Measurements from ENCODE around the gene CTSD.

Gene CTSD

DNA sequence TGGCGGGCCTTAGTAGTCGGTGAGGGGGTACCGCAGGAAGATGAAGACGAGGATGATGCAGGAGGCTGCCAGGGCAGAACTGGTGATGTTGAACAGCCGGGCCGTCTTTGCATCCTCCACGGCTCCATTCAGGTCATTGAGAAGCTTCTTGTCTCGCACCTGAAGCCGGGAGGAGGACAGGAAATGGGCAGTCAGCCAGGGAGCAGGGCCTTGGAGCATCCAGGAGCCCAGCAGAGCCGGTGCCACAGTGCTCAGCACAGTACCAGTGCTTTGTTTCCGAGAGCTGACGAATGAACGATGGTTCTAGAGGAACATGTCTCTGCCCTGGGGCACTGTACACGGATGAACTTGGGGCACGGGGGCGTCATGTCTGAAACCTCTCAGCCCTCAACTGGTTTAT, 28.5 kb downstream of the CTSD start:
- Histone ChIP-seq H3K9me3 (ENCODE audit: control insufficient read depth in 1 of 2, low read length in 2 of 2) (peaks cover 8 to 14% of the 10 kb centered on the region in 2 donors), H3K27ac (ENCODE audit: low read depth, low read length) (no peak overlapping the region), H3K4me3 (ENCODE audit: low read depth in 1 of 2, low read length in 2 of 2) (no peak overlapping the region), H3K27me3 (ENCODE audit: control insufficient read depth in 1 of 2, insufficient read depth in 2 of 2, low read length in 2 of 2) (peaks cover 19 to 30% of the 10 kb centered on the region in 2 donors), H3K9ac (ENCODE audit: low read depth in 1 of 2, low read length in 2 of 2) (no peak overlapping the region), H3K4me1 (ENCODE audit: control insufficient read depth in 1 of 2, insufficient read depth in 2 of 2, low read length in 2 of 2) (no peaks in the 10 kb centered on the region), H3K36me3 (ENCODE audit: control insufficient read depth in 1 of 2, insufficient read depth in 2 of 2, low read length in 2 of 2) (no peaks in the 10 kb centered on the region)

DNA sequence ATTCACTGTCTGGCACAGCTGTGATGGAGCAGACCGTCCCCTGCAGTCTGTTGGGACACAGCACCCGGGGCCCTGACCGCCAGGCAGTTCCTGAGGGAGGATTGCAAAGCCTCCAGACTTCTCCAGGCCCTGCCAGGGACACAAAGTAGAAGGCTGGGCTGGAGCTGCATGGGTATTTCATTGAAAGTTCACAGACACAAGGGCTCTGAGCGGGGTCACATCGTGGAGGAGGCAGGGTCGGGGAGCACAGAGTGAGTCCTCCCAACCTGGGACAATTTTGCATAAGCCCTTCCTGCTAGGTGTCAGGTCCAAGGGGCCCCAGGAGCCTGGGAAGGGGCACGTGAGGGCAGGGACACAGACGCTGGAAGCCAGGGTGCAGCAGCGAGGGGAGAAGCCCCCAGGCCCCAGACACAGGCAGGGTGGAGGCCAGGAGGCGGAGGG, 29.1 kb downstream of the CTSD start:
- no peak overlapping the region for H3K4me3 ChIP-seq (ENCODE audit: low read depth in 1 of 2, low read length in 2 of 2)
- H3K27me3 ChIP-seq (ENCODE audit: control insufficient read depth in 1 of 2, insufficient read depth in 2 of 2, low read length in 2 of 2): peaks cover 19 to 33% of the 10 kb centered on the region in 2 donors
- H3K4me1 ChIP-seq (ENCODE audit: control insufficient read depth in 1 of 2, insufficient read depth in 2 of 2, low read length in 2 of 2): no peaks in the 10 kb centered on the region
- H3K36me3 ChIP-seq (ENCODE audit: control insufficient read depth in 1 of 2, insufficient read depth in 2 of 2, low read length in 2 of 2): no peaks in the 10 kb centered on the region
- H3K9ac ChIP-seq (ENCODE audit: low read depth in 1 of 2, low read length in 2 of 2): no peak overlapping the region
- H3K27ac ChIP-seq (ENCODE audit: low read depth, low read length): no peak overlapping the region
- peaks cover 8 to 14% of the 10 kb centered on the region in 2 donors for H3K9me3 ChIP-seq (ENCODE audit: control insufficient read depth in 1 of 2, low read length in 2 of 2)

DNA sequence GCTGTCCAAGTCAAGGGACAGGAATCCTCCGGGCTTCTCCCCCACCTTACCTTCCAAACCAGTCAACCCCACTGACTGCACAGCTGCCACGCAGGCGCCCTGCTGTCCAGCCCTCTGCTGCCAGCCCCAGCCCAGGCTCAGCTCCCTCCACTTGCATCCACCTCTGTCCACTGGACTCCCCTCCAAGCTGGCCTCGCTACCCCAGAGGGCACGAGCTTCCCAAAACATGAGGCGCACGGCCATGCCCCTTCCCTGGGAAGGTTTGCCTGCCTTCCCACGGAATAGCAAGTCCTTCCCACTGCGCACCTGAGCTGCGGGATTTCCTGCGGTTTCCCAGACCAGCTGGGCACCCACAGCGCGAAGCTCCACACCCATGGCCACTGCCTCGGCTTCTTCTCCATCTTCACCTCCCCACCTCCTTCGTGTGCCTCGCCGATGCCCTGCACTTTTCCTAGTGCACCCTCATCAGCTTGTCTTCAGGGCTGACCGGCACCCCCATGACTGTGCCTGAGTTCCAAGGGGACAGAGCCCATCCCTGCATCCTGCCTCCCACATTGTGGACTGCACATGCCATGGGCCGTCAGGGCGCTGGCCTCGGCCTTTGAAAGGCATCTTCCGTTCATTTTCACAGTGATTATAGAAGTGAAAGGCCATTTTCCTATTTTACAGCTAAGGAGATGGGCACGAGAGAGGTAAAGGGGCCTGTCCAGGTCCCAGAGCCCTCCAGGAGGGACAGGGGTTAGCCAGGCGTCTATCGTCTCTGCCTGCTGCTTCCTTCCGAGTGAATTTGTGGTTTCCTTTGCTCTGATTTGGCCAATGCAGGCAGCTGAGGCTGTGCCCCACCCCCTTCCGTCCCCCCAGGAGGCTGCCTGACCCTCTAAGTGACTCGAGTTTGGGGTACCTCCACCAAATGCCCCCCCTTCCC, 29.7 kb downstream of the CTSD start:
- Histone ChIP-seq H3K4me3 (ENCODE audit: low read depth in 1 of 2, low read length in 2 of 2) (no peak overlapping the region), H3K27ac (ENCODE audit: low read depth, low read length) (no peak overlapping the region), H3K4me1 (ENCODE audit: control insufficient read depth in 1 of 2, insufficient read depth in 2 of 2, low read length in 2 of 2) (no peaks in the 10 kb centered on the region), H3K36me3 (ENCODE audit: control insufficient read depth in 1 of 2, insufficient read depth in 2 of 2, low read length in 2 of 2) (no peaks in the 10 kb centered on the region), H3K9me3 (ENCODE audit: control insufficient read depth in 1 of 2, low read length in 2 of 2) (peaks cover 8 to 14% of the 10 kb centered on the region in 2 donors), H3K9ac (ENCODE audit: low read depth in 1 of 2, low read length in 2 of 2) (no peak overlapping the region), H3K27me3 (ENCODE audit: control insufficient read depth in 1 of 2, insufficient read depth in 2 of 2, low read length in 2 of 2) (peaks cover 19 to 35% of the 10 kb centered on the region in 2 donors)

DNA sequence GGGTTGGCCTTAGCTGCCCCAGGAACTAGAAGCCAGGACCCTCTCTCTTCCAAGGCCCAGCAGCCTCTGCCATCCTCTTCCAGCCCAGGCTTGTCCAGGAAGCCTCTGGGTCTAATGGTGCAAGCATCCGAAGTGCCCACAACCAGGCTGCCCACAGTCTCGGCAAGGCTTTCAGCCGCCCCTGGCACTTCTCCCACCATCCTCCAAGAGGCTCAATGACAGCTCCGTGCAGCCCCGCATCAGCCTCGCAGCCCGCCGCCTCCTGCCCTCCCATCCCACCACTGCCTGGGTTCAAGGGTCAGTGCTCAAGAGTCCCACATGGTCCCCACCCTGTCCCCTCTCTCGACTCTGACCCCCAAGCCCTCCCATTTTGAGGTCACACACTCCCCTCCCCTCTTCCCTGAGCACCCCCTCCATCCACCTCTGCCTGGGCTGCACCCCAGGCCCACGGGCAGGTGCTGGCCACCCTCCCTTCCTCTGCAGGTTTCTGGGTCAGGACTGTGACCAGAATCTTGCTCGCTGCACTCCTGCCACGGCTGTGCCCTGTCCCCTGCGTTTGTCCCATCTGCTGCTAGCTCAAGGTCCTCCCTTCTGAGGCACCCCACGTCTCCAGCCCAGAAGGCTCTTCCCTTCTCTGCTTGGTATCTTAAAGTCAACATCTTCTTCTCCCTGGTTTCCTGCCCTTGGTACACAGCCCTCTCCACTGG, 30.6 kb downstream of the CTSD start:
- Histone ChIP-seq H3K27me3 (ENCODE audit: control insufficient read depth in 1 of 2, insufficient read depth in 2 of 2, low read length in 2 of 2) (peaks cover 16 to 32% of the 10 kb centered on the region in 2 donors), H3K4me1 (ENCODE audit: control insufficient read depth in 1 of 2, insufficient read depth in 2 of 2, low read length in 2 of 2) (no peaks in the 10 kb centered on the region), H3K36me3 (ENCODE audit: control insufficient read depth in 1 of 2, insufficient read depth in 2 of 2, low read length in 2 of 2) (no peaks in the 10 kb centered on the region), H3K9me3 (ENCODE audit: control insufficient read depth in 1 of 2, low read length in 2 of 2) (peaks cover 8 to 14% of the 10 kb centered on the region in 2 donors), H3K4me3 (ENCODE audit: low read depth in 1 of 2, low read length in 2 of 2) (no peak overlapping the region), H3K27ac (ENCODE audit: low read depth, low read length) (no peak overlapping the region), H3K9ac (ENCODE audit: low read depth in 1 of 2, low read length in 2 of 2) (no peak overlapping the region)

DNA sequence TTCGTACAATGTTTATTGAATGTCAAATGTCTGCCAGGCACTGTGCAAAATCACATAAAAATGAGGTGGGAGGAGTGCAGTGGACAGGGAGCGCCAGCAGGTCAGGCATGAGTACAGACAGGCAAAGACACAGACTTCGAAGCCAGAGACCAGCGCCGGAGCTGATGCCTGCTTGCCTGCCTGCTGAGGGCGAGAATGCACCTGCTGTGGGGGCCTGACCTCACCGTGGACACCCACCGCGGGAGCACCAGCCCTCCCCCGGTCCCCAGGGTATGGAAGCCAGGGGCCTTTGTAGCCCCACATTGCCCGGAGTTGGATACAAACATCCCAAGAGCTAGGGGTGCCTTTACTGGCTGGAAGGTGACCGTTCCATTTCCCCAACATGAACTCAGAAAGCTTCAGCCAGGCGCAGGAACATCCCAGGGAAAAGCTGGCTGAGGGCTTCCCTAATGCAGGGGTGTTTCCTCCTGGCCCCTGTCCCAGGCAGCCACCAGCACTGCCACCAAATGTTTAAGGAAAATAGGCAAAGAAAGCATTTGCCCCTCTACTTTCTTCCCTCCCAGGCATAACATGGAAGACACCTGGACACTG, 31.2 kb downstream of the CTSD start:
- H3K4me1 ChIP-seq (ENCODE audit: control insufficient read depth in 1 of 2, insufficient read depth in 2 of 2, low read length in 2 of 2): no peaks in the 10 kb centered on the region
- no peaks in the 10 kb centered on the region for H3K36me3 ChIP-seq (ENCODE audit: control insufficient read depth in 1 of 2, insufficient read depth in 2 of 2, low read length in 2 of 2)
- H3K4me3 ChIP-seq (ENCODE audit: low read depth in 1 of 2, low read length in 2 of 2): no peak overlapping the region
- no peak overlapping the region for H3K27ac ChIP-seq (ENCODE audit: low read depth, low read length)
- peaks cover 17 to 30% of the 10 kb centered on the region in 2 donors for H3K27me3 ChIP-seq (ENCODE audit: control insufficient read depth in 1 of 2, insufficient read depth in 2 of 2, low read length in 2 of 2)
- H3K9ac ChIP-seq (ENCODE audit: low read depth in 1 of 2, low read length in 2 of 2): no peak overlapping the region
- H3K9me3 ChIP-seq (ENCODE audit: control insufficient read depth in 1 of 2, low read length in 2 of 2): peaks cover 8 to 14% of the 10 kb centered on the region in 2 donors

DNA sequence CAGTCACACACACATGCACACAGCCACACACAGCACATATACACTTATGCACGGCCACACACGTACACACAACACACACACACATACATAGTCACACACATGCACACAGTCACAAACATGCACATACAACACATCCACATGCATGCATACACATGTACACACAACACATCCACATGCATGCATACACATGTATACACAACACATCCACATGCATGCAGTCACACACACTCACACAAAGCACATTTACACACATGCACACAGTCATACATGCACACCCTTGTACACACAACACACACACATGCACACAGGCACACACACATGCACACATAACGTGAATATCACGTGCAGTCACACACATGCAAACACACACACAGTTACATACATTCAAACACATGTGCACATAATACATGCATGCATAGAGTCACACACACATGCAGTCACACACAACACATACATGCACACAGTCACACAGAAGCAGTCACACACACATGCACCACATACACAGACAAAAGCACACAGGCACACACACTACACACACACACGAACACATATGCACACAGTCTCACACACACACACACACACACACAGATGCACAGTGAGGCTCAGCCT, 32.2 kb downstream of the CTSD start:
- H3K4me1 ChIP-seq (ENCODE audit: control insufficient read depth in 1 of 2, insufficient read depth in 2 of 2, low read length in 2 of 2): no peaks in the 10 kb centered on the region
- no peak overlapping the region for H3K4me3 ChIP-seq (ENCODE audit: low read depth in 1 of 2, low read length in 2 of 2)
- H3K27me3 ChIP-seq (ENCODE audit: control insufficient read depth in 1 of 2, insufficient read depth in 2 of 2, low read length in 2 of 2): peaks cover 22 to 31% of the 10 kb centered on the region in 2 donors
- H3K36me3 ChIP-seq (ENCODE audit: control insufficient read depth in 1 of 2, insufficient read depth in 2 of 2, low read length in 2 of 2): no peaks in the 10 kb centered on the region
- no peak overlapping the region for H3K27ac ChIP-seq (ENCODE audit: low read depth, low read length)
- no peak overlapping the region for H3K9ac ChIP-seq (ENCODE audit: low read depth in 1 of 2, low read length in 2 of 2)
- peaks cover 3 to 6% of the 10 kb centered on the region in 2 donors for H3K9me3 ChIP-seq (ENCODE audit: control insufficient read depth in 1 of 2, low read length in 2 of 2)

DNA sequence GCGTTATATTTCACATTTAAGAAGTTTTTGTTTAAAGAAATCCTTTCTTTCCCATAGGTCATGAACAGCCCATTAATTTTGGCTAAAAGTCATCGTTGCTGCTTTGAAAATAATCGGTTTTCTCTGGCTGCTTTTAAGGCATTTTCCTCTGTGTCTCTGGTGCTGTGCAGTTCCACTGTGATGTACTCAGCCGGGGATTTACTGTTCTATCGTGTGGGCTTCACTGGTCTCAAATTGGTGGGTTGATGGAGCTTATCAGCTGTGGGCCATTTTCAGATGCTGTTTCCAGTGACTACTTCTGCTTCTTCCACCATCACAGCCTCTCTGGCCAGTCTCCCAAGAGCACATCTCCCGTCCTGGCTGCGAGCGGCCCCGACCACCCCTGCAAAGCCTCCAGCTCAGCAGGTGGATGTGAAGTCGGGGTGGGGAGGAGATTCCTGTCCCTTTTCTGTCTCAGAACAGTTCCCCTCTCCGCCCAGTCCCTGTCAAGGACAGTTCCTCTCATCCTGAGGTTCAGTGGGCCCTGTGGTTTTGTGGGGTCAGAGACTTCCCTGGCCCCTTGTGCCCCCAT, 33.6 kb downstream of the CTSD start:
- H3K4me3 ChIP-seq (ENCODE audit: low read depth in 1 of 2, low read length in 2 of 2): no peak overlapping the region
- no peaks in the 10 kb centered on the region for H3K9me3 ChIP-seq (ENCODE audit: control insufficient read depth in 1 of 2, low read length in 2 of 2)
- H3K9ac ChIP-seq (ENCODE audit: low read depth in 1 of 2, low read length in 2 of 2): no peak overlapping the region
- H3K27me3 ChIP-seq (ENCODE audit: control insufficient read depth in 1 of 2, insufficient read depth in 2 of 2, low read length in 2 of 2): peaks cover 22 to 25% of the 10 kb centered on the region in 2 donors
- no peaks in the 10 kb centered on the region for H3K36me3 ChIP-seq (ENCODE audit: control insufficient read depth in 1 of 2, insufficient read depth in 2 of 2, low read length in 2 of 2)
- no peaks in the 10 kb centered on the region for H3K4me1 ChIP-seq (ENCODE audit: control insufficient read depth in 1 of 2, insufficient read depth in 2 of 2, low read length in 2 of 2)
- no peak overlapping the region for H3K27ac ChIP-seq (ENCODE audit: low read depth, low read length)

DNA sequence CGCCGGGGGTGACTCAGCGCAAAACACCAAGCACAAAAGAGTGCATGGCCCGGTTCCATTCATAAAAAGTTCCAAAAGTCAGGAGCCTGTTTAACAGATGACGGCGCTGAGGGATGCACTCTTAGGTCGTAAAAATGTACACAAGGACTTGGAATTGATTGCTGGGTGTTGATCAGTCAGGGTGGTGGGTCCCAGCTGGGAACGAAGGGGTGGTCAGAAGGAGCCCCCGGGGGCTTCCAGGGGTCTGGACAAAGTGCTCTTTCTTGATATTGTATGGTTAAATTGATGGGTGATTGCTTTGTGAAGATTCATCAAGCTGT, 34.1 kb downstream of the CTSD start:
- H3K27me3 ChIP-seq (ENCODE audit: control insufficient read depth in 1 of 2, insufficient read depth in 2 of 2, low read length in 2 of 2): peaks cover 23 to 24% of the 10 kb centered on the region in 2 donors
- no peaks in the 10 kb centered on the region for H3K36me3 ChIP-seq (ENCODE audit: control insufficient read depth in 1 of 2, insufficient read depth in 2 of 2, low read length in 2 of 2)

DNA sequence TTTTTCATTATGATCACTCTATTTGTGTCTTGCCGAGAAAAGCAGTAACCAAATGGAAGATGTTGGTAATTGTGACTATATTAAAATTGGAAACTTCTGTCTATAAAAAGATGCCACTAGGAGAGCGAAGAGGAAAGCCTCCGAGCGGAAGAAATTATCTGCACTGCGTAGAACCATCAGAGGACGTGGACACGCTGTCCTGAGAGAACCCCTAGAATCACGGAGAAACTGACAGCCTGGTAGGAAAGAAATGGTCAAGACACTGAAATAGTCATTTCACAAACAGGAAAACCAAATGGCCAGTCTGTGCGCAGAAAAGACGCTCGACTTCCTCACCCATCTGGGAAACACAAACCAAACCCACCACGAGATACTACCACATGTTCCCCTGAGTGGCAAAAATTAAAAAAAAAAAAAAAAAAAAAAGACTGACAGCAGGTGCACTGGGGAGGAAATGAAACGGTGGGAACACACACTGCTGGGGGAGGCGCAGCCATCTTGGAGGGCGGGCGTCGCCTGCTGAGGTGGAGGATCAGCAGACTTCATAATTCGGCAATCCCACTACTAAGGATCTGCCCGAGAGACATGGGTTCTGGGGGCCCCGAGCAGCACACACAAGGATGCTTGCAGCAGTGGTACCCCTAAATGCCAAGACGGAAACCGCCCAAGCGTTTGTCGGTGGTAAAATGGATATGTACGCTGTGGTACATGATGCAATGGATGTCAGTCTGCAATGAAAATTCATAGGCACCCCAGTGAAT, 34.6 kb downstream of the CTSD start:
- H3K36me3 ChIP-seq (ENCODE audit: control insufficient read depth in 1 of 2, insufficient read depth in 2 of 2, low read length in 2 of 2): no peaks in the 10 kb centered on the region
- peaks cover 23 to 25% of the 10 kb centered on the region in 2 donors for H3K27me3 ChIP-seq (ENCODE audit: control insufficient read depth in 1 of 2, insufficient read depth in 2 of 2, low read length in 2 of 2)
- H3K27ac ChIP-seq (ENCODE audit: low read depth, low read length): no peak overlapping the region
- H3K9ac ChIP-seq (ENCODE audit: low read depth in 1 of 2, low read length in 2 of 2): no peak overlapping the region
- no peaks in the 10 kb centered on the region for H3K9me3 ChIP-seq (ENCODE audit: control insufficient read depth in 1 of 2, low read length in 2 of 2)
- peak overlapping the region in 1 of 2 donors; percentile 23 for H3K4me3 ChIP-seq (ENCODE audit: low read depth in 1 of 2, low read length in 2 of 2)
- no peaks in the 10 kb centered on the region for H3K4me1 ChIP-seq (ENCODE audit: control insufficient read depth in 1 of 2, insufficient read depth in 2 of 2, low read length in 2 of 2)

More for the DNA sequence above, 34.1 kb downstream of the CTSD start:
- Histone ChIP-seq H3K27ac (ENCODE audit: low read depth, low read length) (no peak overlapping the region), H3K4me1 (ENCODE audit: control insufficient read depth in 1 of 2, insufficient read depth in 2 of 2, low read length in 2 of 2) (no peaks in the 10 kb centered on the region), H3K9ac (ENCODE audit: low read depth in 1 of 2, low read length in 2 of 2) (no peak overlapping the region), H3K9me3 (ENCODE audit: control insufficient read depth in 1 of 2, low read length in 2 of 2) (no peaks in the 10 kb centered on the region), H3K4me3 (ENCODE audit: low read depth in 1 of 2, low read length in 2 of 2) (peak overlapping the region in 1 of 2 donors; percentile 23)

Measured in duodenal mucosa (tissue), 2 donors.